ENCODE data around the gene PDIA5. TPM values are rescaled to one million over a fixed set of nuclear protein-coding genes. Genes with fewer than 3 reads are reported as not detected.

PDIA5 gene
- total RNA-seq, 1 donor = 54.3 TPM

DNA sequence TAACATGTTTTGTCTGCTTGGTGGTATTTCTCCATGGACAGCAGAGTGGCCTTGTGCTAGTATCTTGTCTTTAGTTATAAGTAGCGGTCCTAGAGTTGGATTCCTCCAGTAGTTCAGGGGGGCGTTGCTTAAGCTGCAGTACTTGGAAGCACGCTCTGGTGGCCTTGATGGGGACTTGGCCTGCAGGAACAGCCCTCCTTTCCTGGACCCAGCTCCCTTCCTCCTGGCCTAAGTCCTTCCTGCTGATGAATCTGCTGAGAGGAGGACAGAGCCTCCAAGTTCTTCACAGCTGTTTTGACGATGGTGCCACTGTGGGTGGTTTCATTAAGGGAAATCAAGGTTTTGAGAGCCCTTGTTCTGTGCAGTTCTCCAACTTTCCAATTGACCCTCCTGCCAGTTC lies 96.3 kb downstream of the PDIA5 start:
- H3K27ac ChIP-seq (ENCODE audit: low read depth, low read length) = no peak overlapping the region
- peaks cover 8% of the 10 kb centered on the region for H4K20me1 ChIP-seq (ENCODE audit: insufficient read depth, low read length)
- no peak overlapping the region for H2AFZ ChIP-seq (ENCODE audit: low read length)
- no peak for DNase-seq (ENCODE audit: insufficient read length, low spot score, missing footprints)
- H3K4me1 ChIP-seq (ENCODE audit: insufficient read depth, low read length) = no peaks in the 10 kb centered on the region
- H3K36me3 ChIP-seq (ENCODE audit: insufficient read depth, low read length) = peaks cover 72% of the 10 kb centered on the region
- H3K4me2 ChIP-seq (ENCODE audit: insufficient read depth, low read length) = no peak overlapping the region
- H3K4me3 ChIP-seq (ENCODE audit: insufficient read depth, low read length) = no peak overlapping the region
- H3K79me2 ChIP-seq (ENCODE audit: insufficient read depth, low read length) = no peaks in the 10 kb centered on the region
- H3K27me3 ChIP-seq (ENCODE audit: insufficient read depth, low read length) = no peaks in the 10 kb centered on the region
- H3K9me3 ChIP-seq (ENCODE audit: low read depth, low read length) = no peaks in the 10 kb centered on the region
- TF ChIP-seq, protein P1, sequence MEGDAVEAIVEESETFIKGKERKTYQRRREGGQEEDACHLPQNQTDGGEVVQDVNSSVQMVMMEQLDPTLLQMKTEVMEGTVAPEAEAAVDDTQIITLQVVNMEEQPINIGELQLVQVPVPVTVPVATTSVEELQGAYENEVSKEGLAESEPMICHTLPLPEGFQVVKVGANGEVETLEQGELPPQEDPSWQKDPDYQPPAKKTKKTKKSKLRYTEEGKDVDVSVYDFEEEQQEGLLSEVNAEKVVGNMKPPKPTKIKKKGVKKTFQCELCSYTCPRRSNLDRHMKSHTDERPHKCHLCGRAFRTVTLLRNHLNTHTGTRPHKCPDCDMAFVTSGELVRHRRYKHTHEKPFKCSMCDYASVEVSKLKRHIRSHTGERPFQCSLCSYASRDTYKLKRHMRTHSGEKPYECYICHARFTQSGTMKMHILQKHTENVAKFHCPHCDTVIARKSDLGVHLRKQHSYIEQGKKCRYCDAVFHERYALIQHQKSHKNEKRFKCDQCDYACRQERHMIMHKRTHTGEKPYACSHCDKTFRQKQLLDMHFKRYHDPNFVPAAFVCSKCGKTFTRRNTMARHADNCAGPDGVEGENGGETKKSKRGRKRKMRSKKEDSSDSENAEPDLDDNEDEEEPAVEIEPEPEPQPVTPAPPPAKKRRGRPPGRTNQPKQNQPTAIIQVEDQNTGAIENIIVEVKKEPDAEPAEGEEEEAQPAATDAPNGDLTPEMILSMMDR (IDR thresholded peaks at IDR 0.05; ENCODE audit: extremely low read depth, low read depth, low read length) = no peak

DNA sequence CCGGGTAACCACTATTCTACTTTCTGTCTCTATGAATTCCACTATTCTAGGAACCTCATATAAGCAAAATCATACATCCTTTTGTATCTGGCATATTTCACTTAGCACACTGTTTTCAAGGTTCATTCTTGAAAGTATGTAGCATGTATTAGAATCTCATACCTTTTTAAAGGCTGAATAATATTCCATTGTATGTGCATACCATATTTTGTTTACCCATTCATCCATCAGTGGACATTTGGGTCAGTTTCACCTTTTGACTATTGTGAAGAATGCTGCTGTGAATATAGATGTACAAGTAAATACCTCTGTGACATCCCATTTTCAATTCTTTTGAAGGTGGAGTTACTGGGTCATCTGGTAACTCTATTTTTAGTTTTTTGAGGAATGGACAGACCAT lies 98.3 kb downstream of the PDIA5 start:
- Histone ChIP-seq H3K4me2 (ENCODE audit: insufficient read depth, low read length) (no peak overlapping the region), H3K27me3 (ENCODE audit: insufficient read depth, low read length) (no peaks in the 10 kb centered on the region), H3K79me2 (ENCODE audit: insufficient read depth, low read length) (no peaks in the 10 kb centered on the region), H3K4me1 (ENCODE audit: insufficient read depth, low read length) (no peaks in the 10 kb centered on the region), H3K36me3 (ENCODE audit: insufficient read depth, low read length) (peaks cover 57% of the 10 kb centered on the region), H3K27ac (ENCODE audit: low read depth, low read length) (no peak overlapping the region), H3K9me3 (ENCODE audit: low read depth, low read length) (no peaks in the 10 kb centered on the region), H4K20me1 (ENCODE audit: insufficient read depth, low read length) (peaks cover 4% of the 10 kb centered on the region), H2AFZ (ENCODE audit: low read length) (no peak overlapping the region), H3K4me3 (ENCODE audit: insufficient read depth, low read length) (no peak overlapping the region)
- no peak for DNase-seq (ENCODE audit: insufficient read length, low spot score, missing footprints)
- TF ChIP-seq, protein P1 (IDR thresholded peaks at IDR 0.05; ENCODE audit: extremely low read depth, low read depth, low read length) = no peak

DNA sequence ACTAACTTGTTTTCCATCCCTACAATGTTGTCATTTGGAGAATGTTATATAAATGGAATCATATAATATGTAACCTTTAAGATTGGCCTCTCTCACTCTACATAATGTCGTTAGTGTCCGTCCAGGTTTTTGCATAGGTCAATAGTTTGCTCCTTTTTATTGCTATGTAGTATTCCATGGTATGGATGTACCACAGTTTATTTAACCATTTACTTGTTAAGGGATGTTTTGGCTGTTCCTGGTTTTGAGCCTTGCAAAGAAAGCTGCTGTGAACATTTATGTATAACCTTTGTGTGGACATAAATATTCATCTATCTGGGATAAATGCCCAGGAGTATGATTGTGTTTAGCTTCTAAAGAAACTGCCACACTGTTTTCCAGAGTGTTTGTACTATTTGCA lies 100.9 kb downstream of the PDIA5 start:
- TF ChIP-seq, protein P1 (IDR thresholded peaks at IDR 0.05; ENCODE audit: extremely low read depth, low read depth, low read length) = no peak
- DNase-seq (ENCODE audit: insufficient read length, low spot score, missing footprints) = no peak
- Histone ChIP-seq H3K4me3 (ENCODE audit: insufficient read depth, low read length) (no peak overlapping the region), H2AFZ (ENCODE audit: low read length) (no peak overlapping the region), H3K9me3 (ENCODE audit: low read depth, low read length) (no peaks in the 10 kb centered on the region), H3K27ac (ENCODE audit: low read depth, low read length) (no peak overlapping the region), H3K79me2 (ENCODE audit: insufficient read depth, low read length) (no peaks in the 10 kb centered on the region), H3K4me1 (ENCODE audit: insufficient read depth, low read length) (no peaks in the 10 kb centered on the region), H4K20me1 (ENCODE audit: insufficient read depth, low read length) (peaks cover 4% of the 10 kb centered on the region), H3K27me3 (ENCODE audit: insufficient read depth, low read length) (no peaks in the 10 kb centered on the region), H3K36me3 (ENCODE audit: insufficient read depth, low read length) (peaks cover 35% of the 10 kb centered on the region), H3K4me2 (ENCODE audit: insufficient read depth, low read length) (no peak overlapping the region)

DNA sequence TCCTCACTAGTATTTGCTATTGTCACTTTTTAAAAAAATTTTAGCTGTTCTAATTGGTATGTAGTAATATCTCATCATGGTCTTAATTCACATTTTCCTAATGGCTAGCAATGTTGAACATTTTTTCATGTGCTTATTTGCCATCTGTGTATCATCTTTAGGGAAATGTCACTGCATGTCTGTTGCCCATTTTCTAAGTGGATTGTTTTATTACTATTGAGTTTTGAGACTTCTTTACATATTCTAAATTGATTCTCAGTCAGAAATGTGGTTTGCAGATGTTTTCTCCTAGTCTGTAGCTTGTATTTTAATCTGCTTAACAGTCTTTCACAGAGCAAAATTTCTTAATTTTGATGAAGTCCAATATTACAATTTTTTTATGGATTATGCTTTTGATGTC lies 101.3 kb downstream of the PDIA5 start:
- Histone ChIP-seq H4K20me1 (ENCODE audit: insufficient read depth, low read length) (peaks cover 4% of the 10 kb centered on the region), H3K79me2 (ENCODE audit: insufficient read depth, low read length) (no peaks in the 10 kb centered on the region), H3K27me3 (ENCODE audit: insufficient read depth, low read length) (no peaks in the 10 kb centered on the region), H3K4me3 (ENCODE audit: insufficient read depth, low read length) (no peak overlapping the region), H3K27ac (ENCODE audit: low read depth, low read length) (no peak overlapping the region), H2AFZ (ENCODE audit: low read length) (no peak overlapping the region), H3K4me1 (ENCODE audit: insufficient read depth, low read length) (no peaks in the 10 kb centered on the region), H3K4me2 (ENCODE audit: insufficient read depth, low read length) (no peak overlapping the region), H3K36me3 (ENCODE audit: insufficient read depth, low read length) (peaks cover 31% of the 10 kb centered on the region), H3K9me3 (ENCODE audit: low read depth, low read length) (no peaks in the 10 kb centered on the region)
- DNase-seq (ENCODE audit: insufficient read length, low spot score, missing footprints) = no peak
- TF ChIP-seq, protein P1 (IDR thresholded peaks at IDR 0.05; ENCODE audit: extremely low read depth, low read depth, low read length) = no peak

Data from osteoblast (primary cell).